Neural progenitor cell (in vitro differentiated cells): ENCODE results near the gene MMP20.

Experiments
- CTCF ChIP-seq: fragments of 200-600 bp; sonication (generic); IDR thresholded peaks from 2 replicates; pipeline ENCODE4 v1.5.1; 2017; ENCODE audit warnings: antibody characterized with exemption, mild to moderate bottlenecking
- EZH2 ChIP-seq: fragments of 200-600 bp; sonication (generic); IDR thresholded peaks from 2 replicates; pipeline ENCODE4 v1.6.1; 2017; ENCODE audit warnings: antibody characterized with exemption, mild to moderate bottlenecking, moderate library complexity
- EZH2phosphoT487 ChIP-seq: fragments of 200-600 bp; sonication (generic); IDR thresholded peaks from 2 replicates; pipeline ENCODE4 v1.6.1; 2017; ENCODE audit warnings: antibody characterized with exemption

GRCh38 chr11:102626676-102627075, 1.5 kb upstream of the MMP20 start:
- TF ChIP-seq CTCF (no peak), EZH2phosphoT487 (no peak), EZH2 (no peak)
